ENCODE results near the gene DIRAS1.
"Not testable (repeated sequence)": the region's sequence is repeated elsewhere in the genome, so short reads cannot be mapped to it uniquely, and the experiment has no call there.

Gene DIRAS1

DNA sequence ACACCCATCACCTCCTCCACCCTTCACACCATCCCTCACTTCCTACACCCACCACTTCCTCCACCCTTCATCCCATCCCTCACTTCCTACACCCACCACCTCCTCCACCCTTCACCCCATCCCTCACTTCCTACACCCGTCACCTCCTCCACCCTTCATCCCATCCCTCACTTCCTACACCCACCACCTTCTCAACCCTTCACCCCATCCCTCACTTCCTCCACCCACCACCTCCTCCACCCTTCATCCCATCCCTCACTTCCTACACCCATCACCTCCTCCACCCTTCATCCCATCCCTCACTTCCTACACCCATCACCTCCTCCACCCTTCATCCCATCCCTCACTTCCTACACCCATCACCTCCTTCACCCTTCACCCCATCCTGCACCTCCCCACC lies 7.1 kb downstream of the DIRAS1 start:
- DNase-seq (ENCODE audit: low read depth in 2 of 3, low spot score in 1 of 3): not testable (repeated sequence)

DNA sequence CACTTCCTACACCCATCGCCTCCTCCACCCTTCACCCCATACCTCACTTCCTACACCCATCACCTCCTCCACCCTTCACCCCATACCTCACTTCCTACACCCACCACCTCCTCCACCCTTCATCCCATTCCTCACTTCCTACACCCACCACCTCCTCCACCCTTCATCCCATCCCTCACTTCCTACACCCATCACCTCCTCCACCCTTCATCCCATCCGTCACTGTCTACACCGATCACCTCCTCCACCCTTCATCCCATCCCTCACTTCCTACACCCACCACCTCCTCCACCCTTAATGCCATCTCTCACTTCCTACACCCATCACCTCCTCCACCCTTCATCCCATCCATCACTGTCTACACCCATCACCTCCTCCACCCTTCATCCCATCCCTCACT lies 8.0 kb downstream of the DIRAS1 start:
- not testable (repeated sequence) for DNase-seq (ENCODE audit: low read depth in 2 of 3, low spot score in 1 of 3)

DNA sequence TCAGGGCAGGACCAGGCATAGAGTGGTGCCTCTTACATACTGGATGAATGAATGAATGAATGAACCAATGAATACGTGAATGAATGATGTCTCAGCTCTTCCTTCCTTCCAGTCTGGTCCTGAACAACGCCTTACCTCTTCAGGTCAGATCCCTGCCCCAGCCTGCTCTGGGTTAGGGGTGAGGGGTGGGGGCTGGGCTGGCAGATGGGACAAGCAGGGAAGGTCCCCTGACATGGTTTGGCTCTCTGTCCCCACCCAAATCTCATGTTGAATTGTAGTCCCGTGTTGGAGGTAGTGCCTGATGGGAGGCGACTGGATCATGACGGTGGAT lies 9.3 kb downstream of the DIRAS1 start:
- no peak for DNase-seq (ENCODE audit: low read depth in 2 of 3, low spot score in 1 of 3)

DNA sequence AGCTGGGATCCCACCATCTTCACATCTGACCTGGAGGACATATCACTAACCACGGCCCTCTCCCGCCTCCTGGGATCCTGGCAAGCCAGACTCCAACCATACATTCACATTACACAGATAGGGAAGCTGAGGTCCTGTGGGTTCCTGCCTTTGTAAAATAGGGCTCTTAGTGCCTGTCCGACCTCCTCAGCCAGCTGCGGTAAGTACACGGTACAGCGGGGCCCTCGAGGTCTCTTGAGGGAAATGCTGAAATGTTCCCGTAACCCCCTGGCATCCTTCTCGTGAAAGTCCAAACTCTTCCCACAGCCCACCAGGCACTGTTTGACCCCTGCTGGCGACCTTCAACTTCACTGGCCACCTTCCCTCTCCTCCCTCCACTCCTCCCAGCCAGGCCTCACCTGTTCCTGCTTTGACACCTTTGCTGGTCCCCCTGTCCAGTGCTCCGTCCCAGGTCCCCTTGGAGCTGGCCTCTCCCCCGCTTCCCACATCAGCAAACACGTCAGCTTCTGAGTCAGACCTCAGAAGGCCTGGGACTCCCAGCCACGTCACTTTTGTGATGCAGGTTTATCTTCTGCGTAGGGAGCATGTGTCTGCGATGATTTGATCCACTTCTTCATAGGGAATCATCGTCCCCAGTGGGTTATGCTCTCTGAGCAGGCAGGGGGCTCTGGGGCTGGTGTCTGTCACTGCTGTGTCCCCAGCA lies 9.8 kb downstream of the DIRAS1 start:
- no peak for DNase-seq (ENCODE audit: low read depth in 2 of 3, low spot score in 1 of 3)

DNA sequence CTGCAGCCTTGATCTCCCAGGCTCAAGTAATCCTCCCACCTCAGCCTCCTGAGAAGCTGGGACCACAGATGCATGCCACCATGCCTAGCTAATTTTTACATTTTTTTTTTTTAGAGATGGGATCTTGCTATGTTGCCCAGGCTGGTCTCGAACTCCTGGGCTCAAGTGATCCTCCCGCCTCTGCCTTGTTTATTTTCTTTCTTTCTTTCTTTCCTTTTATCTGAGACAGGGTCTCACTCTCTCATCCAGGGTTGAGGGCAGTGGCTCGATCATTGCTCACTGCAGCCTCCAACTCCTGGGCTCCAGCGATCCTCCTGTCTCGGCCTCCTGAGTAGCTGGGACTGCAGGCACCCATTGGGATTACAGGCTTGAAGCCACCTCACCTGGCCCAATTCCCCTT lies 14.9 kb downstream of the DIRAS1 start:
- DNase-seq (ENCODE audit: low read depth in 2 of 3, low spot score in 1 of 3): no peak

DNA sequence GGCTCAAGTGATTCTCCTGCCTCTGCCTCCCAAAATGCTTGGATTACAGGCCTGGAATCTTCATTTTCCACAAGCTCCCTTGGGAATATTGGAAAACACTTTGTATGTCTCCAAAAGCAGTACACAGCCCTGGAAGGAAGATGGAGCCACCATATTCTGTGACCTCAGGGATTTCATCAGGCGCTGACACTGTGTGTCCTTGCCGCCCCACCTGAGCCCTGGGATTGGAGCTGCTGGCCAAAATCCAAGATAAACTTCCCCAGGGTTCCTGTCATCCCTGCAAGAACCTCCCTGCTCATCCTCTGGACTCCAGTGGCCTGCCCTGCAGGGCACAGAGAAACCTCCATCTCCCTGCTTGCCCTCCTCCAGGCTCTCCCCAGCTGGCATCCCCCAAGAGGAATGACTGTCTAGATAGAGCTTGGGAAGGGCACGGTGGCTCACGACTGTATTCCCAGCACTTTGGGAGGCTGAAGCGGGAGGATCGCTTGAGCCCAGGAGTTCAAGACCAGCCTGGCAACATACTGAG lies 17.4 kb downstream of the DIRAS1 start:
- no peak for DNase-seq (ENCODE audit: low read depth in 2 of 3, low spot score in 1 of 3)

DNA sequence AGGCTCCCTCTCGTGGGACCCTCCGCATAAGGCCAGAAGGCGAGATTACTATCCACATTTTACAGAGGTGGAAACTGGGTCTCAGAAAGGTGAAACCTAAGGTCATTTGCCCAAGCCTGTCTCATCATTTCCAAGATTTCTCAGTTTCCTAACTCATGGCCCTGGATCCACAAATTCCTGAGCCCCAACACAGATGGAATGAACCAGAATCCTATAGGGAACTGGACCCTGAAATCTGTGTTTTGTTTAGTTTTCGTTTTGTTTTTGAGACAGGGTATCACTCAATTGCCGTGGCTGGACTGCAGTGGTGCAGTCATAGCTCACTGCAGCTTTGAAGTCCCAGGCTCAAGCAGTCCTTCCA lies 18.1 kb downstream of the DIRAS1 start:
- no peak for DNase-seq (ENCODE audit: low read depth in 2 of 3, low spot score in 1 of 3)

DNA sequence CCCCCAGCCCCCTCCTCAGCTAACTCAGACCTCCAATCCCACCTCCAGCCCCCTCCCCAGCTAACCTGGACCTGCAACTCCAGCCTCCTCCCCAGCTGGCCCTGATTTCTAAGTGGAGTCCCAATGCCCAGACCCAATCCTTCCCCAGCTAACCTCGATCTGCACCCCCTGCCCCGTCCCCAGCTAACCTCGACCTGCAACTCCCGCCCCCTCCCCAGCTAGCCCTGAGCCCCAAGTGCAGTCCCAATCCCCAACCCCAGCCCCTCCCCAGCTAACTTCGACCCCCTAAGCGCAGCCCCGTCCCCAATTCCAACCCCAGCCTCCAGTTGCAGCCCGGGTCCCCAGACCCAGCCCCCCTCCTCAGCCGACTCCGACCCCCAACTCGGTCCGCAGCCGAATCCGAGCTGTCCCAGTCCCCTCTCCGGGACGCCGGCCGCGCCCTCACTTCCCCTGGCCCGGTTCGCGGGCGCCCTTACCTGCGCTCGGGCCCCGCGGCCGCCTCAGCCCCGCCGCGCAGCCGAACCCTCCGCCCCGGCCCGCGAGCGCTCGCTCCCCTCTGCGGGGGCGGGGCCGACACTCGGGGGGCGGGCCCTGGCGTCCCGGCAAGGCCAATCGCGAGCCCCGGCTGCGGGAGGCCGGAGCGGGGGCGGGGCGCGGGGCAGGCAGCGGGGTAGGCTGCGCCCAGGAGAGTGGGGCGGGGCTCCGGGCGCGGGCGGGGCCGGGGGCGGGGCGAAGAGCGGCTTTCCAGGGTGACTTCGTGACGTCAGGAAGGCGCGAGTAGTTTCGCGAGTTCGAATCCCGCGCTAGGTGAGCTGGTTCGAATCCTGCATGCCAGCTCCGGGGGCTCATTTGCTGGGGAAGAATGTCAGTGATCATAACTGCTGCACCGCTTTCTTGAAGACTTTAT lies 18.7 kb downstream of the DIRAS1 start, which contains the start of gene GNG7:
GNG7 (minus strand) TSS at position 525 of the 907 bp plus-strand sequence. CDS start 182,006 bp downstream, outside the sequence.
- DNase-seq (ENCODE audit: low read depth in 2 of 3, low spot score in 1 of 3): peak; percentile 92 to 96 (median 96)

DNA sequence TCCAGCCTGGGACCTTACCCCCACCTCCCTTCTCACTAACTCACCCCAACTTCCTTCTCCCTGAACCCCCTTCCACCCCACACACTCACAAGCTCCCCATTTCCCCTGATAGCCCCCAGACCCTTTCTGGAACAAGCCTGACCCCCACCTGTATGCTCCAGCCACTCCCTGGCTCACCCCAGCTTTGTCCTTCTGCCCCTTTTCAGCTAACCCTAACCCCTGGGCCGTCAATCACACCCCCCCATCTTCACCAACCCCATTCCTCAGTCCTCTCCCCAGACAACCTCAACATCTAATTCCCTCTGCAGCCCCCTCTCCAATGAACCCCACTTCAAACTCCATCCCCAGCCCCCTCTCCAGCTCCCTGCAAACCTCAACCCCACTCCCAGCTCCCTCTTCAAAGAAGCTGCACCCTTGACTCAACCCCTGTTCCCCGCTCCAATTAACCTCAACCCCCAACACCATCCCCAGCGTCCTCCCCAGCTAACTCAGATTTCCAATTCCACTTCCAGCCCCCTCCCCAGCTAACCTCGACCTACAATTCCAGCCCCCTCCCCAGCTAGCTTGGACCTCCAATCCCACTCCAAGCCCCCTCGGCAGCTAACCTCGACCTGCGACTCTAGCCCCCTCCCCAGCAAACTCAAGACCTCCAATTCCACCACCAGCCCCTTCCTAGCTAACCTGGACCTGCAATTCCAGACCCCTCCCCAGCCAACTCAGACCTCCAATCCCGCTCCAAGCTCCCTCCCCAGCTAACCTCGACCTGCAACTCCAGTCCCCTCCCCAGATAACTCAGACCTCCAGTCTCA lies 19.6 kb downstream of the DIRAS1 start:
- no peak for DNase-seq (ENCODE audit: low read depth in 2 of 3, low spot score in 1 of 3)

DNA sequence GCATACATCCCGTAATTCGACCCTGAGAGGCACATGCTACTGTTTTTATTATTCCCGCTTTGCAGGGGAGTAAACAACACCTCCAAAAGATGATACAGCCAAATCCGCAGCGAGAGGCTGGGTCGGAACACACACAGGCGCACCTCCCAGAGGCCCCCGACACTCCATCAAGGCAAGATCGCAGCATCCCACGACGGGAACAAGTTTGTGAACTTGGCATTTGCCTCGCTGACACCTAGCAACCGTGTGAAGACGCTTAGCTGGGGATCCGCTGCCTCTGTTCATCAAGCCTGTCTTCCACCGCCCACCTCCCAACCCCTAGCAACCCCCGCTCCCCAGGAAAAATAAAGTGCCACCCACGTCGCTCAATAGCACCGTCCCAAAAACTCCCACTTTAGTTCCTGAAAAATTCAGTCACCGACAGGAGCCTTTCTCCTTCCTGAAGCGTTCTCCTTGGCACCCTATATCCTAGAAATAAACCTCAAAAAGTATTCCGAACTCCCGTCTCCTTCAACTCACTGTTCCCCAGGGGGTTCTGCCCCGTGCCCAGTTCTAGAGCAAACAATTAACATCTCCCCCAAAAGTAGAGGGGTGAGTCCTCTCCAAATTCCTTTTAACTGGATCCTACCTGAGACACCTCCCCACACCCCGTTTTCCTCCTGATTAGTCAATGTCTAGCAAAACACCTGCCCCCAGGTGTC lies 20.4 kb downstream of the DIRAS1 start:
- DNase-seq (ENCODE audit: low read depth in 2 of 3, low spot score in 1 of 3): no peak

DNA sequence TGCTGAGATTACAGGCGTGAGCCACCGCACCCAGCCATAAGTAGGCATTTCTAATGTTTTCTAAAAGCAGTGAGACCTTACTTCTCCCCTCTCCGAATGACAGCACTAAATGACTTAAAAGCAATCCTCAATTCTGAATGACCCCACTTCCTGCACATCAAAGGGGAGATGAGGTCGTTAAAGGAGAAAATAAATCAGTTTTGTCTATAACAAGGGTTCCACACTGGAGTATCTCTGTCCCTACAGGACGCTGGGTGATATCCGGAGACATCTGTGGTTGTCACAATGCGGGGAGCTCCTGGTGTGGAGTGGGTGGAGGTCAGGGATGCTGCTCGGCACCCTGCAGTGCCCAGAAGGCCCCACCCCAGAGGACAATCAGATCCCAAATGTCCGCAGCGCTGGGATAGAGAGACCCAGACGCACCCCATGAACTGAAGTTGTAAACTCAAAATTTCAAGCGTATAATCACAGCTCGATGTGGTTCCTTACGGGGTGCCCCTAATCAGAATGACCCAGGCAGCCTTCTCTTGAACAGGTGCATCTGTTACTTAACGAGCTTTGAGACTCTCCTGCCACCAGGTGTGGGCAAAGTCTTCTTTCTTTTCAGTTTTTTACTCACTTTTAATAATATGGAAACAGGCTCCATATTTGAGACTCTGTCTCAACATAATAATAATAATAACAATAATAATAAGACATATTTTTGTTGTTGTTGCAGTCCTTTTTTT lies 21.6 kb downstream of the DIRAS1 start:
- no peak for DNase-seq (ENCODE audit: low read depth in 2 of 3, low spot score in 1 of 3)

DNA sequence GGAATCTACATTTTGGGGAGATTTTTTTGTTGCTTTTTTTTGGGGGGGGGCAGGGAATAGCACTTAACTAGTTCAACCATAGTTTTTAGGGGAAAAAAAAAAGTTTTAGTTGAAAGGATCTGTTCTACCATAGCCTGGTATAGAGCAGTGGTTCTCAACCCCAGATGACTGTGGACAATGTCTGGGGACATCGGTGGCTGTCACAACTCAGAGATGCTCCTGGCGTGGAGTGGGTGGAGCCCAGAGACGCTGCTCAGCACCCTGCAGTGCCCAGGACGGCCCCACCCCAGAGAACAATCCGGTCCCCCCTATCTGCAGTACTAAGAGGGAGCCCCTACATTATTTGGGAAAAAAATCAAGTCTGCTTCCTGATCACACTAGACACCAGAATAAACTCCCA lies 27.0 kb downstream of the DIRAS1 start:
- no peak for DNase-seq (ENCODE audit: low read depth in 2 of 3, low spot score in 1 of 3)

DNA sequence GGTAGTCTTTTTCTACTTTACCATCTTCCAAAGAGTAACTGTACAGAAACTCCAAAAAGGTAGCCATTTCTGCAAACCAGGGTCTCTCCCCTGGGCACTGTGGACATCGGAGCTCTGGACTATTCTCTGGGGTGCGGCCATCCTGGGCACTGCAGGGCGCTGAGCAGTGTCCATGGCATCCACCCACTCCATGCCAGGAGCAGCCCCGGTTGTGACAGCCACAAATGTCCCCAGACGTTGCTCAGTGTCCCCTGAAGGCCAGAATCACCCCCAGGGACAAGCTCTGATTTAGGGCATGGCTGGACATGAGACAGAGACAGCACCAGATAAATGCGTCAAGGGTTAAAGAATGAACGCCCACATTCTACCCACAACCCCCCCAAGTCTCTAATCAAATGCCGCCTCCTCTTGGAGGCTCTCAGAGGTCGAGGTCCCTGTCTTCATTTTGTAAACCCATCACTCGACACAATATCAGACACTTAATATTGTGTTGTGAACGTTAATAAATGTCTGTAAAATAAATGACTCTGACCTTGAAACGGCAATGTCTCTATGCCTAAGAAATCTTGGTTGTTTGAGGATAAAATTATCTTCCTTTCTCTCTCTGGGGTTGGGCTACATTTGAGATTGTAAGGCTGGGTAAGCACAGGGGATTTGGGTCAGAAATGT lies 27.5 kb downstream of the DIRAS1 start:
- no peak for DNase-seq (ENCODE audit: low read depth in 2 of 3, low spot score in 1 of 3)

DNA sequence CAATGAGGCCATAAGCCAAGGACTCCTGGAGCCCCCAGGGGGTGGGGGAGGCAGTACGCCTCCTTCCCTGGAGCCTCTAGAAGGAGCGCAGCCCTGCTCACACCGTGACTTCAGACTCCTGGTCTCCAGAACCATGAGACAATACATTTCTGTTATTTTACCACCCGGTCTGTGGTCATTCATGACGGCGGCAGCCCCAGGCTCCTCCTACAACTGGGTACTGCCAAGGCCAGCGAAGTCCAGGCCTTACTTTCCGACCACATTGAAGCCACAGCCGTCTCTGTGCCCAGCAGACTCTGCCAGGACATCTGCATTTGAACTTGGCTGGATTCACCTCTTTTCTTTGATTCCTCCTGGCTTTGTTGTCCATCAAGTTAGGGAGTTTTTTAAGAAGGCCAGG lies 29.2 kb downstream of the DIRAS1 start:
- DNase-seq (ENCODE audit: low read depth in 2 of 3, low spot score in 1 of 3): no peak

DNA sequence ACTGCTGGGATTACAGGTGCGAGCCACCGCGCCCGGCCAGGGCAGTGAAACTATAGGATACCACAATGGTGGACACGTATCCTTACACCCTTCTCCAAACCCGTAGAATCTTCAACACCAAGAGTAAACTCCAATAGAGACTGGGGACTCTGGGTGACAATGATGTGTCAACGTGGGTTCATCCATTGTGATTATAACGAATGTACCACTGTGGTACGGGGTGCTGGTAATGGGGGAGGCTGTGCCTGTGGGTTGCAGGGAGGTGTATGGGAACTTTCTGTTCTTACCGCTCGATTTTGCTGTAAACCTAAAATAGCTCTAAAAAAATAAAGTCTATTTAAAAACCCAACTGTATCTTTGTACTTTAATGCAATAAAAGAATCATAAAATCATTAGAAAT lies 30.3 kb downstream of the DIRAS1 start:
- DNase-seq (ENCODE audit: low read depth in 2 of 3, low spot score in 1 of 3): no peak

DNA sequence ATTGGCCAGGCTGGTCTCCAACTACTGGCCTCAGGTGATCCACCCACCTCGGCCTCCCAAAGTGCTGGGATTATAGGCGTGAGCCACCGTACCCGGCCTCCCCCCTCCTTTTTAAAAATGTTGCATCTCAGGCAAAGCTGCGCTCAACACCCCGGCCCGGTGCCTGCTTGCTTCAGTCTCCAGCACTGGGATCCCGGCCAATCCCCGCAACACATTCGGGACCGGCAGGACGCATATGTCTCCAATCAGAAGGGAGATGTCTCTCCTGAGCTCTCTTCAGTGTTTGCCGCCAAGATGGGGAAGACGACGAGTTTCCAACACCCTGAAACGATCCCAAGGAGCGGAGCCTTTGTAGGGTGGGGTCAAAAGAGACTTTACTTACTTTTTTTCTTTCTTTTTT lies 34.8 kb downstream of the DIRAS1 start:
- no peak for DNase-seq (ENCODE audit: low read depth in 2 of 3, low spot score in 1 of 3)

DNA sequence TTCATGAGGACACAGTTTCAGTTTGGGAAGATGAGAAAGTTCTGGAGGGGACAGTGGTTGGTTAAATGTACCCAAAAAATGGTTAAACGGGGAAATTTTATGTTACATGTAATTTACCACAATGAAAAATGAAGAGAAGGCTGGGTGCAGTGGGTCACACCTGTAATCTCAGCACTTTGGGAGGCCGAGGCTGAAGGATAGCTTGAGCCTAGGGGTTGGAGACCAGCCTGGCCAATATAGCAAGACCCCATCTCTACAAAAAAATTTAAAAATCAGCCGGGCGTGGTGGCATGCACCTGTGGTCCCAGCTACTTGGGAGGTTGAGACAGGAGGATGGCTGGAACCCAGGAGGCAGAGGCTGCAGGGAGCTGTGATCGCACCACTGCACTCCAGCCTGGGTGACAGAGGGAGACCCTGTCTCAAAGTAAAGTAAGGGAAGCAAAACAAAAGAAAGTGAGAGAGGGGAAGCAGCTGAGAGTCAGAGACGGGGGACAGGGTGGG lies 35.9 kb downstream of the DIRAS1 start:
- DNase-seq (ENCODE audit: low read depth in 2 of 3, low spot score in 1 of 3): no peak

DNA sequence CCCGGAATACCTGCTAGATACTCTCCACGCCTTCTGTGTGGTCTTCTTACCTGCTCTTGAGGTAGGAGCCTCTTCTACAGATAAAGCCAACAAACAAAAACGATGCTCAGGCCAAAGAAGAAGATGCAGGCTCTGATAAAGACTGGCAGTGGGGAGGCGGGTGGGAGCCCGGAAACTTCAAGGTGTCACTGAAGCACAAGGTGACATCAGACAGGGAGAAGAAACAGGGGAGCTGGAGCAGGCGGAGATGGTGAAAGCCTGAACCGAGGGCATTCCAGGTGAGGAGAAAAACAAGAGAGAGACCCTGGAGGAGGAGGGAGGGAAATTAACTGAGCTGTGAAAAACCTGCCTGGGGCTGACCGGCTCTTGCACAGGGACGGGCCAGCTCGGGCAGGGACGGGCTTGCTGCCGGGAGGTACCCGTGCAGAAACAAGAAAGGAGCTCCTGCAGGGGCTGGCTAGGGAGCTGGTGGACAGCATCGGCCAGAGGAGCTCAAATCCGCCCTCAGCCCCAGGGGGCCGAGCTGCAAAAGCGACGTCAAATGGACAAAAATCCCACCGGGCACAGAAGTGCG lies 37.7 kb downstream of the DIRAS1 start:
- DNase-seq (ENCODE audit: low read depth in 2 of 3, low spot score in 1 of 3): no peak

DNA sequence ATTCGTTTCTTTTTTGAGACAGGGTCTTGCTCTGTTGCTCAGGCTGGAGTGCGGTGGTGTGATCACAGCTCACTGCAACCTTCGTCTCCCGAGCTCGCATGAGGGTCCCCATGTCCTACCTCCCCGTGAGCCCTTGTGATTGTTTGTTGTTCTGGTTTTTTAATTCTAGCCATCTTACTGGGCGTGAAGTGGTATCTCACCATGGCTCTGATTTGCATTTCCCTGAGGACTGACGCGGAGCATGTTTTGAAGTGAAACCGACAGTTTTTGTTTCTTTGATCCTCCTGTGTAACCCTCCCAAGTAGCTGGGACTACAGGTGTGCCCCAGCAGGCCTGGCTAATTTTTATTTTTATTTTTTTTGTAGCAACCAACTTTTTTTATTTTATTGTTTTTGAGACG lies 40.4 kb downstream of the DIRAS1 start:
- no peak for DNase-seq (ENCODE audit: low read depth in 2 of 3, low spot score in 1 of 3)
